ENCODE data around the gene NUP160. TPM values are rescaled to one million over a fixed set of nuclear protein-coding genes. Genes with fewer than 3 reads are reported as not detected.

Gene NUP160
- total RNA-seq, 1 experiment from 2014 or later: 53.8 TPM

GRCh38 chr11:47797633-47798032 is 50.5 kb downstream of the NUP160 start:
- Histone ChIP-seq H3K9ac (ENCODE audit: low read length) (no peak overlapping the region), H3K4me2 (ENCODE audit: low read length) (no peak overlapping the region), H3K27me3 (ENCODE audit: insufficient read depth, low read length) (no peaks in the 10 kb centered on the region), H4K20me1 (ENCODE audit: insufficient read depth) (no peaks in the 10 kb centered on the region), H3K27ac (ENCODE audit: low read depth, low read length) (no peak overlapping the region), H3K4me3 (replicated peaks in 1 of 2; ENCODE audit: low read depth in 1 of 2, low read length in 2 of 2) (no peak overlapping the region), H3K79me2 (ENCODE audit: insufficient read depth, low read length) (no peaks in the 10 kb centered on the region), H2AFZ (ENCODE audit: low read depth, low read length, poor library complexity, severe bottlenecking) (no peak overlapping the region), H3K9me2 (ENCODE audit: insufficient read depth) (no peaks in the 10 kb centered on the region), H3K36me3 (ENCODE audit: control insufficient read depth in 1 of 2, insufficient read depth in 2 of 2, low read length in 2 of 2) (peaks cover 23 to 52% of the 10 kb centered on the region in 2 experiments; a peak in 3 of 4 replicates), H3K4me1 (ENCODE audit: control insufficient read depth in 1 of 2, insufficient read depth in 2 of 2, low read length in 2 of 2) (no peaks in the 10 kb centered on the region), H3K9me3 (ENCODE audit: control insufficient read depth in 1 of 2, insufficient read depth in 1 of 2, low read depth in 1 of 2, low read length in 2 of 2) (no peaks in the 10 kb centered on the region)
- no TSS peak for BruUV-seq (replicated peaks)
- ChIA-PET POLR2A (no interaction called here), CTCF (no interaction called here), RAD21 (ENCODE audit: low non-redundant PET in 1 of 2, low total read pairs in 2 of 2, uncharacterized antibody in 2 of 2, unreplicated experiment in 2 of 2) (no interaction called here)
- intact Hi-C loops (cut with micrococcal nuclease): no loop called here
- no peak for DNase-seq (ENCODE audit: low read depth, low spot score)
- ATAC-seq: no peak
- TF ChIP-seq SP1 (IDR thresholded peaks at IDR 0.05; ENCODE audit: low read depth): no peak
- no peak for TF ChIP-seq POLR2A (IDR thresholded peaks at IDR 0.05; ENCODE audit: borderline replicate concordance, extremely low read depth, insufficient read depth, insufficient read length)
- no peak for TF ChIP-seq EZH2 (IDR thresholded peaks at IDR 0.05)
- TF ChIP-seq MAX (IDR thresholded peaks at IDR 0.05): no peak
- TF ChIP-seq TCF7L2 (IDR thresholded peaks at IDR 0.05; ENCODE audit: borderline replicate concordance, extremely low read depth, insufficient read depth, insufficient read length): no peak
- TF ChIP-seq ZNF274 (IDR thresholded peaks at IDR 0.05; ENCODE audit: low read depth, low read length): no peak
- TF ChIP-seq SIN3A (IDR thresholded peaks at IDR 0.05; ENCODE audit: low read depth): no peak
- TF ChIP-seq YY1 (IDR thresholded peaks at IDR 0.05; ENCODE audit: extremely low read depth, insufficient replicate concordance, low read depth, low read length): no peak
- no peak for TF ChIP-seq EZH2phosphoT487 (IDR thresholded peaks at IDR 0.05; ENCODE audit: borderline replicate concordance)
- TF ChIP-seq CEBPB (IDR thresholded peaks at IDR 0.05; ENCODE audit: low read depth): no peak
- no peak for TF ChIP-seq ELF1 (IDR thresholded peaks at IDR 0.05; ENCODE audit: borderline replicate concordance, low read depth)

GRCh38 chr11:47791774-47792430 is 56.2 kb downstream of the NUP160 start:
- Histone ChIP-seq H3K27ac (ENCODE audit: low read depth, low read length) (no peak overlapping the region), H2AFZ (ENCODE audit: low read depth, low read length, poor library complexity, severe bottlenecking) (no peak overlapping the region), H3K4me3 (replicated peaks in 1 of 2; ENCODE audit: low read depth in 1 of 2, low read length in 2 of 2) (no peak overlapping the region), H3K27me3 (ENCODE audit: insufficient read depth, low read length) (no peaks in the 10 kb centered on the region), H3K4me1 (ENCODE audit: control insufficient read depth in 1 of 2, insufficient read depth in 2 of 2, low read length in 2 of 2) (no peaks in the 10 kb centered on the region), H3K9me3 (ENCODE audit: control insufficient read depth in 1 of 2, insufficient read depth in 1 of 2, low read depth in 1 of 2, low read length in 2 of 2) (no peaks in the 10 kb centered on the region), H3K36me3 (ENCODE audit: control insufficient read depth in 1 of 2, insufficient read depth in 2 of 2, low read length in 2 of 2) (peaks cover 28 to 47% of the 10 kb centered on the region in 2 experiments), H3K9ac (ENCODE audit: low read length) (no peak overlapping the region), H3K4me2 (ENCODE audit: low read length) (no peak overlapping the region), H3K79me2 (ENCODE audit: insufficient read depth, low read length) (no peaks in the 10 kb centered on the region), H4K20me1 (ENCODE audit: insufficient read depth) (no peaks in the 10 kb centered on the region), H3K9me2 (ENCODE audit: insufficient read depth) (no peaks in the 10 kb centered on the region)
- intact Hi-C loops (cut with micrococcal nuclease): no loop called here
- no TSS peak for BruUV-seq (replicated peaks)
- DNase-seq (ENCODE audit: low read depth, low spot score) (no peak), ATAC-seq (no peak)
- no peak for TF ChIP-seq SRF (IDR thresholded peaks at IDR 0.05; ENCODE audit: low read depth)
- no peak for TF ChIP-seq CBX3 (IDR thresholded peaks at IDR 0.05; ENCODE audit: low read depth)
- TF ChIP-seq POLR2AphosphoS5 (IDR thresholded peaks at IDR 0.05; ENCODE audit: low read depth, low read length): no peak
- TF ChIP-seq CTCF (IDR thresholded peaks at IDR 0.05 in 2 of 3, conservative IDR thresholded peaks at IDR 0.05 in 1 of 3; ENCODE audit: borderline replicate concordance in 1 of 3, insufficient read depth in 1 of 3, low read depth in 2 of 3, low read length in 2 of 3): no peak
- no peak for TF ChIP-seq FOSL1 (IDR thresholded peaks at IDR 0.05; ENCODE audit: low read depth)
- no peak for TF ChIP-seq EGR1 (IDR thresholded peaks at IDR 0.05; ENCODE audit: low read depth)
- TF ChIP-seq YY1 (IDR thresholded peaks at IDR 0.05; ENCODE audit: extremely low read depth, insufficient replicate concordance, low read depth, low read length): no peak
- TF ChIP-seq RAD21 (IDR thresholded peaks at IDR 0.05; ENCODE audit: low read depth): no peak
- TF ChIP-seq MAX (IDR thresholded peaks at IDR 0.05): no peak
- no peak for TF ChIP-seq CEBPB (IDR thresholded peaks at IDR 0.05; ENCODE audit: low read depth)
- no peak for TF ChIP-seq ELF1 (IDR thresholded peaks at IDR 0.05; ENCODE audit: borderline replicate concordance, low read depth)
- ChIA-PET POLR2A (no interaction called here), RAD21 (ENCODE audit: low non-redundant PET in 1 of 2, low total read pairs in 2 of 2, uncharacterized antibody in 2 of 2, unreplicated experiment in 2 of 2) (no interaction called here), CTCF (no interaction called here)
